RPMI7951 (cell line): ENCODE measurements around the gene ZNF117. TPM values are rescaled to one million over a fixed set of nuclear protein-coding genes. Genes with fewer than 3 reads are reported as not detected.

Experiments
- total RNA-seq: library from RNA; depleted of rRNA; stranded (reverse); fragments of >200 nt; shearing (Covaris generic); gene quantifications from 2 replicates; pipeline ENCODE4 v1.2.3, GENCODE V29; 2014; rRNA removed

The ZNF117 gene
- total RNA-seq, 1 experiment from 2014 or later = 3.7 TPM

Other genes with a start within 250 kb of the ZNF117 start
- gene ZNF138, start 196.6 kb downstream of the ZNF117 start, total RNA-seq = 7.0 and 8.8 TPM in 2 replicates
- 9.6 TPM in 2 replicates for gene ZNF273, start 87.8 kb downstream of the ZNF117 start, total RNA-seq
- 5.1 and 6.8 TPM in 2 replicates for gene ERV3-1, start 15.7 kb upstream of the ZNF117 start, total RNA-seq